OCI-LY1 (cell line): ENCODE results near the gene GOSR1.

Experiments used
- CTCF ChIP-seq: fragments of 200-600 bp; sonication (generic), shearing (Covaris generic); IDR thresholded peaks from 2 replicates; pipeline ENCODE4 v1.5.1; 2017; ENCODE audit warnings: mild to moderate bottlenecking, antibody characterized with exemption, low read length, moderate library complexity, mixed read lengths
- EZH2 ChIP-seq: fragments of 200-600 bp; sonication (generic), shearing (Covaris generic); IDR thresholded peaks from 2 replicates; pipeline ENCODE4 v1.8.0; 2017; ENCODE audit warnings: borderline replicate concordance, mixed run types, mild to moderate bottlenecking, antibody characterized with exemption, low read length, moderate library complexity, mixed read lengths

GRCh38 chr17:30449480-30449879 is 27.7 kb upstream of the GOSR1 start:
- no peak for TF ChIP-seq EZH2
- TF ChIP-seq CTCF: no peak
